Erythroblast (primary cell): ENCODE data around the gene FBXO22.
"Not testable (repeated sequence)": the region's sequence is repeated elsewhere in the genome, so short reads cannot be mapped to it uniquely, and the experiment has no call there.

ENCODE experiments used
- DNase-seq, 2 experiments: peaks; one replicate each; lab custom pipeline; 2025; lab: John Stamatoyannopoulos, UW
- GATA1 ChIP-seq: IDR thresholded peaks from 2 replicates; pipeline ENCODE4 v1.6.1; 2011; ENCODE audit warnings: low read depth, mild to moderate bottlenecking, control low read depth, low read length, moderate library complexity
- POLR2A ChIP-seq: IDR thresholded peaks from 2 replicates; pipeline ENCODE4 v1.6.1; 2011; ENCODE audit warnings: mild to moderate bottlenecking, low read length

FBXO22 gene

DNA sequence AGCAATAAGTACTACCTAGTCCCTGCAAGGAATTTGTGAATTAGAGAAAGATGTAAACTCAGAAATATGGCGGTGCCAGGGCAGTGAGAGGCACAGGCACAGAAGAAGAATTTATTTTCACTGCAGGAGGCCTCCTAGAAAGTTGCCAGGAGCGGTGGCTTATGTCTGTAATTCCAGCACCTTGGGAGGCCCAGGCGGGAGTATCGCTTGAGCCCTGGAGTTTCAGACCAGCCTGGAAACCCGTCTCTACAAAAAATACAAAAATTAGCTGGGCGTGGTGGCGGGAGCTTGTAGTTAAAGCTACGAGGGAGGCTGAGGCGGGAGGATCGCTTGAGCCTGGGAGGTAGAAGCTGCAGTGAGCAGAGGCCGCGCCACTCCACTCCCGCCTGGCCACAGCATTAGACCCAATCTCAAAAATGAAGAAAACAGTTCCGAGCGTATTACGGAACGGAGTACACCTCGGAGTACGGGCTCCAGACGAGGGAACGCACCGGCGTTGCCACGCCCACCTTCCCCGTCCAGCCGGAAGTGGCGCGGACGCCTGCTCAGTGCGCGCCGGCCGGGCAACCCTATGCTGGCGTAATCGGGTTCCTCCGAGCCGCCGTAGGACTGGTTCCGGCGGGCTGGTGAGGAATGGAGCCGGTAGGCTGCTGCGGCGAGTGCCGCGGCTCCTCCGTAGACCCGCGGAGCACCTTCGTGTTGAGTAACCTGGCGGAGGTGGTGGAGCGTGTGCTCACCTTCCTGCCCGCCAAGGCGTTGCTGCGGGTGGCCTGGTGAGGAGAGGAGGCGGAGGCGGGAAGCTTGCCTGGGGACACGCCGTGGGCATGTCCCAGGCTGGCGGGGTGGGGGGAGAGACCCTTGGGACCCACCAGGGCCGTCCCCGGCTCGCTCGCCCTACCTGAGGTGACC, at the start of gene FBXO22:
Gene FBXO22, plus strand, starts transcription at position 548 of the 909 bp plus-strand sequence. Its CDS starts 86 bp downstream, at position 634.
- TF ChIP-seq GATA1 (no peak), POLR2A (peak; percentile 92)
- peak; percentile 96 for DNase-seq

DNA sequence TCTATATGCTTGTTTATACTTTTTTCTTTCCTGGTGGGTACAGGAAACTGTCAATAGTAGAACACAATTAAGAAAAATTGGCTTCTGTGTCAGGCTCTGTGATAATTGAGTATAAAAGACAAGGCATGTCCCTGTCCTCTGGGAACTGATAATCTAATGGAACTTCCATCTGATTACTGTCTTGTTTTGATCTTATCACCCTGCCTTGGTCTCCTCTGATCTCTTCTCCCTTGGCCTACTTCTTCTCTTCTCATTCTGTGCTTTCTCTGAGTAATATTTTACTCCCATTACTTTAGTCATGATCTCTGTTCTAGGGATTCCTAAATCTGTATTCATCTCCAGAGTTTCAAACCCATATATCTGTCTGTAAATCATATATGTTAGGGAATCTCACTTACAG, 45.8 kb upstream of the FBXO22 start:
- no peak for DNase-seq
- no peak for TF ChIP-seq GATA1
- no peak for TF ChIP-seq POLR2A

DNA sequence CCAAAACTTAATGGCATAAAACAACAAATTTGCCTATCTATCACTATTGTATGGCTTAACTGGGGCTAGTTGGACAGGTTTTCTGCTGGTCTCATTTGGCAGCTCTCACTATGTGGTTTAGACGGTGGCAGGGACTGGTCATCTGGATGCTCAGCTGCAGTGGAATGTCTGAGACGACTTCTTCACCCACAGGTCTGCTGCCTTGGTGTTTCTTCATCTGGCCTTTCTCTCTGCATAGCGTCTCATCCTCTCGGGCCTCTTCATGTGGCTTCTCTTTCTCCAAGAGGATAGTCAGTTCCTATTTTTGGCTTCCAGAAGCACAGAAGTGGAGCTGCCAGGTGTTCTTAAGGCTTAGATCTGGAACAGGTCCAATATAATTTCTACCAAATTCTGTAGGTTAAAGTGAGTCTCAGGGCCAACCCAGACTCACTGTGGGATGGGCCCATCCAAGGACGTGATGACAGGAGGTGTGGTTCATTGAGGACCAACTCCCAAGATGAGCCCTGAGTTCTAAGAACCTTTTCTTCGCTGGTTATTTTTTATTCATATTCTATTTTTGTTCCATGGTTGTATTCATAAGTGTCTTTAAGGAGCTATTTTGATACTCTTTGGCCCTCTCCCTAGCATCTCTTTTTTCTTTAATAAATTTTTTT, 41.8 kb upstream of the FBXO22 start:
- DNase-seq: no peak
- no peak for TF ChIP-seq GATA1

DNA sequence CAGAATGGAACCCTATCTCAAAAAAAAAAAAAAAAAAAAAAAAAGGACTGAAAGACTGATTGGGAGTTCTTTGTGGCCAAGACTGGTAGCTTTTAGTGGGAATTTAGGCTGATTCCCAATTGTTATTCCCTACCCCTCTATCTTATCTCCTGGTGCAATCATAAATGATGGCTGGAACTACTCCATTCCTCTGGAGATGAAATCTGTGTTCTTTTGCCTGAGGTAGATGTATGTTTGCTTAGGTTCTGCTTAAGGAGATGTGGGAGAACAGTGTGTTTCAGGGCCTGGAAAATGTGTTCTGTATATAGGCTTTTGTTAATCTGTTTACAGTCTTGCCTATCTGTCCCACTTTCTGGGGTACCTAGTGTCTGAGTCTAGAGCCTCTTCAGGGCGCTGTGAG, 40.9 kb upstream of the FBXO22 start:
- TF ChIP-seq POLR2A: no peak
- no peak for TF ChIP-seq GATA1
- DNase-seq: no peak

DNA sequence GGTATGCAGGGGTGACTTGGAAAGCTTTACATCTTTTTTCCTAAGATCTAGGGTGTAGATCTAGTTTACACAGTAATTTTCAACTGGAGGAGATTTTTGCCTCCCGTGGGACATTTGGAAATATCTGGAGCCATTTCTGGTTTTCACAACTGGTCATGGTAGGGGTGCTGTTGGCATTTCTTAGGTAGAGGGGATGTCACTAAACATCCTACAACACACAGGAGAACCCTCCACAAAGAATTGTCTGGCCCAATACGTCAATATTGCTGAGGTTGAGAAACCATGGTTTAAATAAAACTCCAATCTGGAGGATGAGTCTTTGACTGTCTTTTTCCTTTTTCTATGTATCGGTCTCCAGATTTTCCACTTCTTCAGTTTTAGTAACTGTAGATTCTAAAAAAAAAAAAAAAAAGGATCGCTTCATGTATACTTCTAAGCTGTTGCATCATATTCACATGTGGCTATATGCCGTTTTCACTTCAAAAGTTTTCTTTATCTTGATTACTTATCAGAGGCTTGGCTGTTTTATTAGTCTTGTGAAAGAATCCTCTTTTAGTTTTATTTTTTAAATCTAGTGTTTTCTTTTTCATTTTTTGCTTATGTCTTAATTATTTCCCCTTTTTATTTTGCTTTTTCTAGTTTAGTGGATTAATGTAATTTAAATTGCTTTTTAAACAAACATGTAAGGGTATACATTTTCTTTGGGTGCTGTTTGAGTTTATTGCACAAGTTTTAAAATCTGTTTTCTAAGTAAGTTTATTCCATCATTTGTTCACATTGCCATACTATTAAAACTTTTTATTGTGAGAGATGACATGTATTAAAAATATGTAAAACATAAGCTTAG, 39.2 kb upstream of the FBXO22 start:
- TF ChIP-seq POLR2A (no peak), GATA1 (no peak)
- peak; percentile 65 to 66 for DNase-seq

DNA sequence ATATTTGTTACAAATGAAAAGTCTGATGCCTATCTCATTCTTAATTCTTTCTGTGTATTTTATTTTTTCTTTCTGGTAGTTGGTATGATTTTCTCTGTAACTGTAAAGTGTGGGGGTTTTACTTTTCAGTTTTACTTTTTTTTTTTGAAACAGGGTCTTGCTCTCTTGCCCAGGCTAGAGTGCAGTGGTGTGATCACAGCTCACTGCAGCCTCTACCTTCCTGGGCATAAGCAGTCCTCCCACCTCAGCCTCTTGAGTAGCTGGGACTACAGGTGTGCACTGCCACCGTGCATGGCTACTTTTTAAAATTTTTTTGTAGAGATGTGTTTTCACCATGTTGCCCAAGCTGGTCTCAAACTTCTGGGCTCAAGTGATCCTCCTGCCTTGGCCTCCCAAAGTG, 37.6 kb upstream of the FBXO22 start:
- DNase-seq: not testable (repeated sequence)

DNA sequence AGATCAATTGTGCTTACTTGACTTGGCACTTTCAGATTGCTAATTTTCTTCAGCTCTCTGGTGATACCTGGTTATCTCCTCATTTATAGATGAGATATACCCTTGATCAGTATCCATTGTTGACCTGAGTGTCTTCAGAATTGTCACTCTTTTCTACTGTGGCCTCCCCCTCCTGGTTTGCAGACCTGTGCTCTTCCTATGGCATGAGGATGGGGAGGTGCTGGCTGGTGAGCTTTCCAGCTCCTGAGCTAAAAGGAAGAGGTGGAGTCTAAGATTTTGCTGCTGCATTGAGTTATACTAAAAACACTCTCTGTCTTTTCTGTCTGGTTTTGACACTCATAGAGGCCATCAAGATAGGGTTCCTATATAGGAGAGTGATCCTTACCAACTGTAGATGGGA, 36.8 kb upstream of the FBXO22 start:
- TF ChIP-seq POLR2A (no peak), GATA1 (no peak)
- DNase-seq: no peak

DNA sequence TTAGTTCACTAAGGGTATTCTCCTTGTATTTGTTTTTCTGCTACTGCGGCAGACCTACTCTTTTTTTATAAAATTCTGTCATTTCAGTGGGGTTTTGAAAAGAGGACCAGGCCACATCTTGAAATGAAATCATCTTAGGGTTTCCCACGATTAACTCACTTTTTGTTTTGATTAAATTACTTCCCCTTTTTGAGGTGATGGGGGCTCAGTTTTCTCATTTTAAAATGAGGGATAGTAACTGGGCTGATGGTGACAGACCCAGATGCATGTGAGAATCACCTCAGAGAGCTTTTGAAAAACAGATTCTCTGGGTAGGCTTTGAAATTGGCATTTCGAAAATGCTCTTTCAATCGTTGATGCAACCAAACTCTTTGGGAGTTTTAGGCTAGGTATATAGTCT, 36.2 kb upstream of the FBXO22 start:
- DNase-seq: peak in 1 of 2 experiments; percentile 25
- TF ChIP-seq GATA1 (no peak), POLR2A (no peak)

DNA sequence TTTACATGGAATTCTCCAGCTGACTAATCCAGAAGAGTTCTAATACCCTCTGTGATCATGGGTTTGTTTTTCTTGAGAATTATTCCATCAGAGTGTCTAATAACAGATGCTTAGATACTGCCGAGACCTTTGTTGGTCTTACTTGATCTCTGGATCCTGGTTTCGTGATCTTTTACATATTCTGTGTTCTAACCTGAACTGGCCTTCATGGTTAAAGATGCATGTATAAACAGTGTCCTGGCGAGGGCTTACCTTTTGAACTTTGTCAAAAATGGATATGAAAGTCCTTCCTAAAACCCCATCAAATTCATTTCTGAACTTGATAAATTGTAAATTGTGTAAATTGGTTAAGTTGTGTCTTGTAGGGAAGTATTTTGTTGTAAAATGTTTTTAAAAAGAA, 35.7 kb upstream of the FBXO22 start:
- DNase-seq: no peak
- no peak for TF ChIP-seq POLR2A
- no peak for TF ChIP-seq GATA1

DNA sequence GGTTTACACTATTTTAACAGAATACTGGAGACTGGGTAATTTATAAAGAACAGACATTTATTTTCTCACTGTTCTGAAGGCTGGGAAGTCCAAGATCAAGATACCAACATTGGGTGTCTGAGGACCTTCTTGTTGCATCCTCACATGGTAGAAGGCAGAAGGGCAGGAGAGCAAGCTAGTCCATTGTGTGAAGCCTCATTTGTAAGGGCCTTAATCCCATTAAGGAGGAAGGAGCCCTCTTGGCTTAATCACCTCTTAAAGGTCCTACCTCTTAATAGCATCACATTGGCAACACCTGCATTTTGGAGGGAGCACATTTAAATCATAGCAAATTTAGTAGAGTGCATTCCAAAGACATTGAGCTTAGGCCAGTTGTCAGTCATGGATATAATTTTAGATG, 34.2 kb upstream of the FBXO22 start:
- DNase-seq: no peak
- TF ChIP-seq POLR2A: no peak
- no peak for TF ChIP-seq GATA1

DNA sequence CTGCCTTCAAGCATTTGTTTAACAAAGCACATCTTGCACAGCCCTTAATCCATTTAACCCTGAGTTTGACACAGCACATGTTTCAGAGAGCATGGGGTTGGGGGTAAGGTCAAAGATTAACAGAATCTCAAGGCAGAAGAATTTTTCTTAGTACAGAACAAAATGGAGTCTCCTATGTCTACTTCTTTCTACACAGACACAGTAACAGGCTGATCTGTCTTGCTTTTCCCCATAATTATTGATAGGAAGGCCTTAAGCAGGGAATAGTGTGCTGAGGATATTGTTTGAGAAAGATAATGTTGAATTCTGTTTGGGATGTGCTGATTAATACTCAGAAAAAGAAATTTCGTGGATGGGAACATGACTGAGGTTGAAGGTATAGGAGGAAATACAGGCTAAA, 32.1 kb upstream of the FBXO22 start:
- not testable (repeated sequence) for DNase-seq

DNA sequence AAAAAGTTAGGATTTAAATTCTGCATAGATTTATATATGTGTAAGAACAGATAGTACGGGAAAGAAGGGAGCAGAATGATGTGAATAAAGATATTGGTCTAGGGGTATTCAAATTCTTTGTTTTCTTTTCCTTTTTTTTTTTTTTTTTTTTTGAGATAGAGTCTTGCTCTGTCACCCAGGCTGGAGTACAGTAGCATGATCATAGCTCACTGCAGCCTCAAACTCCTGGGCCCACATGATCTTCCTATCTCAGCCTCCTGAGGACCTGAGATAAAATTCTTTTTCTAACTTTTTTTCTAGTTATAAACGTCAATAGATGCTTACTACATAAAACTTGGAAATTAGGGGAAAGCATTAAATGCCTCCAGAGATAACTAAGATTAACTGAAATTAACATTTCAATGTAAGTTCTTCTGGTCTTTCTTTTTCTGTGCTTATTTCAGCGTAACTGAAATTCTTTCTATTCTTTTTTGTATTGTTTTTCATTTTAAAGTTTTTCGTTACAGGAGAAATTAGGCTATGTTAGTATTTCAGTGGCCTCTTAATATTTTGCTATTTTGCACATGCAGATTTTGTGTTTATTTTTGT, 31.2 kb upstream of the FBXO22 start:
- DNase-seq: peak; percentile 82 to 90
- TF ChIP-seq GATA1 (no peak), POLR2A (no peak)

DNA sequence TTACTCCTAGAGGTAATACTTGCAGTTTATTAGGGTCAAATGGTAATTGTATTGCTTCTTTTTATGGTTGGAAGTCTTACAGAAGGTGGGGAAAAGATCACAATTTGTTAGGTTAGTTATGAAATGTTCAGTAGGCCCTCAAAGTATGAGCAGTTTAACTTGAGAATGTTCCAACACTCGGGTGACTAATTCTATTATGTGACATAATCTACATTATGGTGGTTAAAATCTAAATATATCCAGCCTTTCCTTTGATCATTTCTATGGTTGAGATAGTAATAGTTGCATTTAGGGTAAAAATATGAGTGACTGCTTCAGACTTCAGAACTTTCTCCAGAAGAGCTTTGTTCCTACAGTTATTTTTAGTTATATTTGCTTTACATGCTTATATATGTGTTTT, 19.6 kb upstream of the FBXO22 start:
- TF ChIP-seq GATA1 (no peak), POLR2A (no peak)
- no peak for DNase-seq
